HUES6 (cell line): ENCODE measurements around the gene SAFB.
A peak's percentile ranks its signal among the peaks of the same experiment; 100 is the strongest.

Experiments
- H3K27ac ChIP-seq: 2 replicates; pipeline ENCODE4 v1.7.0; 2013; ENCODE audit warnings: low read depth, mild to moderate bottlenecking, low read length, inconsistent platforms
- H3K27me3 ChIP-seq: 2 replicates; pipeline ENCODE4 v1.6.1; 2013; ENCODE audit warnings: low read length; ENCODE audit not compliant: control insufficient read depth, insufficient read depth
- H3K36me3 ChIP-seq: 2 replicates; pipeline ENCODE4 v1.6.1; 2013; ENCODE audit warnings: low read length; ENCODE audit not compliant: control insufficient read depth, insufficient read depth
- H3K4me1 ChIP-seq: 2 replicates; pipeline ENCODE4 v1.6.1; 2013; ENCODE audit warnings: low read length; ENCODE audit not compliant: control insufficient read depth, insufficient read depth
- H3K4me3 ChIP-seq: 2 replicates; pipeline ENCODE4 v1.5.1; 2013; ENCODE audit warnings: low read depth, low read length
- H3K9ac ChIP-seq: one replicate; pipeline ENCODE4 v1.6.1; 2013; ENCODE audit warnings: mild to moderate bottlenecking, low read length
- H3K9me3 ChIP-seq: 2 replicates; pipeline ENCODE4 v1.6.1; 2013; ENCODE audit warnings: low read depth, low read length; ENCODE audit not compliant: control insufficient read depth, insufficient read depth

Gene SAFB

GRCh38 chr19:5646703-5647102 is 23.8 kb downstream of the SAFB start:
- H3K4me1 ChIP-seq: no peaks in the 10 kb centered on the region
- H3K9ac ChIP-seq: no peak overlapping the region
- H3K9me3 ChIP-seq: no peaks in the 10 kb centered on the region
- H3K4me3 ChIP-seq: no peak overlapping the region
- H3K27me3 ChIP-seq: no peaks in the 10 kb centered on the region
- H3K27ac ChIP-seq: no peak overlapping the region
- H3K36me3 ChIP-seq: peaks cover 91% of the 10 kb centered on the region

GRCh38 chr19:5648464-5648863 is 25.6 kb downstream of the SAFB start:
- H3K9me3 ChIP-seq: no peaks in the 10 kb centered on the region
- no peak overlapping the region for H3K4me3 ChIP-seq
- no peaks in the 10 kb centered on the region for H3K27me3 ChIP-seq
- H3K27ac ChIP-seq: no peak overlapping the region
- no peak overlapping the region for H3K9ac ChIP-seq
- peaks cover 91% of the 10 kb centered on the region for H3K36me3 ChIP-seq
- no peaks in the 10 kb centered on the region for H3K4me1 ChIP-seq

GRCh38 chr19:5651361-5651760 is 28.5 kb downstream of the SAFB start:
- Histone ChIP-seq H3K9ac (no peak overlapping the region), H3K27me3 (no peaks in the 10 kb centered on the region), H3K9me3 (no peaks in the 10 kb centered on the region), H3K4me3 (no peak overlapping the region), H3K27ac (no peak overlapping the region), H3K4me1 (no peaks in the 10 kb centered on the region), H3K36me3 (peaks cover 91% of the 10 kb centered on the region)

DNA sequence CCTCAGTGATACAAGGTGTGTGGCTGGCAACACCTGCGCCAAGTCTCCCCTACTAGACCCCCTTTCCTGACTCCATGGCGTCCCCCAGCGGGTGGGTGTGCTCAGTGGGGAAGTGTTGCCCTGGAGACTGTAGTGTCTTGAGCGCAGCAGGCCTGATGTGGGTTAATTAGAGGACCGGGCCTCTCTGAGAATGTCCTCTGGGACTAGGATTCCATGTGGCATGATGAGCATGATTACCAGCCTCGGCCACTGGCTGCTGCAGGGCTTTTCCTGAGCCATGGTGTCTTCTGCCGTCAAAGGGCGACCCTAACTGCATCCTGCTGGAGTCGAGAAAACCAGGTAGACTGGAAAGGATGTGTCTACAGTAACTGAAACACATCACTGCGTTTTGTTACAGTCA is 29.4 kb downstream of the SAFB start:
- H3K27ac ChIP-seq: no peak overlapping the region
- no peak overlapping the region for H3K9ac ChIP-seq
- no peaks in the 10 kb centered on the region for H3K4me1 ChIP-seq
- peaks cover 90% of the 10 kb centered on the region for H3K36me3 ChIP-seq
- no peaks in the 10 kb centered on the region for H3K9me3 ChIP-seq
- H3K27me3 ChIP-seq: no peaks in the 10 kb centered on the region
- no peak overlapping the region for H3K4me3 ChIP-seq

DNA sequence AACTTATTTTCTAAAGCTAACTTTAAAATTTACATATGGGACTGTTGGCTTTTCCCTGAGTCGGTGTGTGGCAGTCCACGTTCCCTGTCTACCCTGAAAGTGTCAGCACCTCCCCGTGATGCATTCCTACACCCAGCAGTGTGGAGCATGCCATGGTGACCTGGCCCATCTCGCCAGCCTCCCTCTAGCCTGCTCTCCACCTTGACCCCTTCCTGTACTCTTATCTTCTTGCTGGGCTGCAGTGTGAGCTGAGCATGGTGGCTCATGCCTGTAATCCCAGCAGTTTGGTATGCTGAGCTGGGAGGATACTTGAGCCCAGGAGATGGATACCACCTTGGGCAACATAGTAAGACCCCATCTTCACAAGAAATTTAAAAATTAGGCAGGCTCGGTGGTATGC is 32.0 kb downstream of the SAFB start:
- Histone ChIP-seq H3K27me3 (no peaks in the 10 kb centered on the region), H3K9ac (no peak overlapping the region), H3K36me3 (peaks cover 94% of the 10 kb centered on the region), H3K9me3 (no peaks in the 10 kb centered on the region), H3K4me1 (no peaks in the 10 kb centered on the region), H3K4me3 (no peak overlapping the region), H3K27ac (no peak overlapping the region)

DNA sequence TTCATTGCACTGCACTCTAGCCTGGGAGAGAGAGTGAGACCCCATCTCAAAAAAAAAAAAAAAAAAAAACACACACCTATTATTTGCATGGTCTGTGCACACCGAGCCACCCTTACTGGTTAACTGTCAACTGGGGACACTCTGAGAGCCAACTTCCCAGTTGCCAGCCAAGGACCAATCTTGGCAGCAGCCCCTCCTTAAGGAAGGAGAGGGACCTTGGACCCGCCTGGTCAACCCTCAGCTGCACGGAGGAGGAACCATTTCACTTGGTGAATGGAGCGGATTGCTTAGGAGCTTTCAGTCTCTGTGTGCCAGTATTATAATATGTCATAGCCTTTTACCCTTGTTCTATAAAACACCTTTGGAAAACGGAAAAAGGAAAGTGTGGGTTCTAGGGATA is 32.5 kb downstream of the SAFB start:
- Histone ChIP-seq H3K4me3 (no peak overlapping the region), H3K9me3 (no peaks in the 10 kb centered on the region), H3K27me3 (no peaks in the 10 kb centered on the region), H3K9ac (no peak overlapping the region), H3K27ac (no peak overlapping the region), H3K4me1 (no peaks in the 10 kb centered on the region), H3K36me3 (peaks cover 94% of the 10 kb centered on the region)

DNA sequence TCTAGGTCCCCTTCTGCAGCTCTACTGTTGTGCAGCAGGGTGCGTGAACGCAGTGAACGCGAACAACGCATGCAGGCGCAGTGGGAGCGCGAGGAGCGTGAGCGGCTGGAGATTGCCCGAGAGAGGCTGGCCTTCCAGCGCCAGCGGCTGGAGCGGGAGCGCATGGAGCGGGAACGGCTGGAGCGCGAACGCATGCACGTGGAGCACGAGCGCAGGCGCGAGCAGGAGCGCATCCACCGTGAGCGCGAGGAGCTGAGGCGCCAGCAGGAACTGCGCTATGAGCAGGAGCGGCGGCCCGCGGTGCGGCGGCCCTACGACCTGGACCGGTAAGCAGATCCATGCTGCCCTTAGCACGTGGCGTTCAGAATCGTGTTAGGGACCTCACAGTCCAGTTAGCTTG is 38.6 kb downstream of the SAFB start:
- peaks cover 94% of the 10 kb centered on the region for H3K36me3 ChIP-seq

DNA sequence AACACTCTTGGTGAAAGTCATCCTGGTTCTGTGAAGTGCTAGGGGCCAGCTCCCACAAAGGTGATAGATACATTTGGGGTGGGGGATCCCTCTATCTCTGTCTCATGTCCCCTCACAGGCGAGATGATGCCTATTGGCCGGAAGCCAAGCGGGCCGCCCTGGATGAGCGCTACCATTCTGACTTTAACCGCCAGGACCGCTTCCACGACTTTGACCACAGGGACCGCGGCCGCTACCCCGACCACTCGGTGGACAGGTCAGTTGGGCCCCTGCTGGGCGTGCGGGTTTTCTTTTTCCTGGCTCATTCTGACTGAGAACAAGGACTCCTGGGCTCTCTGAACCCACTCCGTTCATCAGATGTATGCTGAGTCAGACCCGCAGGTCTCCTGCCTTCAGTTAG is 41.0 kb downstream of the SAFB start:
- Histone ChIP-seq H3K27me3 (no peaks in the 10 kb centered on the region), H3K4me1 (peaks cover 11% of the 10 kb centered on the region), H3K27ac (no peak overlapping the region), H3K4me3 (no peak overlapping the region), H3K9me3 (no peaks in the 10 kb centered on the region), H3K9ac (no peak overlapping the region), H3K36me3 (peaks cover 96% of the 10 kb centered on the region)

More for the DNA sequence above, 38.6 kb downstream of the SAFB start:
- Histone ChIP-seq H3K4me1 (no peaks in the 10 kb centered on the region), H3K9me3 (no peaks in the 10 kb centered on the region), H3K9ac (no peak overlapping the region), H3K27ac (no peak overlapping the region), H3K4me3 (no peak overlapping the region), H3K27me3 (no peaks in the 10 kb centered on the region)

DNA sequence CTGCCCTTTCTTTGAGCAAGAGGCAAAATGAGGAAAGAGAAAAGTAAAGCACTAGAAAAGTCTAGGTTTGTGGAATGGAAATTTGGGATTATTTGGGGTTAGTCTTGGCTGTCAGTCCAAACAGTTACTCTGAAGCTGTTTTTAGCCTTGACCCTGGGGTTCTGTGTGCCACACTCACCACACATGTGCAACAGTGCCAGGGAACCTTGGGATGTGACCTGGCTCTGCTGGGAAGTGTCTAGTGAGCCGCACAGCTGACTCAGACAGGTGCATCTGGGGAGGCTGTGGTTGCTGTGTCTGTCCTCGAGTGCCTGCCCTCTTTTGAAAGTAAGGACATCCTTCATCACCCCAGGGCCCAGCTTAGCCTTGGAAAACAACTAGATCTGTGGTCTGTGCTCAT is 41.6 kb downstream of the SAFB start:
- Histone ChIP-seq H3K9me3 (no peaks in the 10 kb centered on the region), H3K9ac (no peak overlapping the region), H3K36me3 (peaks cover 97% of the 10 kb centered on the region), H3K4me3 (no peak overlapping the region), H3K4me1 (peaks cover 11% of the 10 kb centered on the region), H3K27me3 (no peaks in the 10 kb centered on the region), H3K27ac (no peak overlapping the region)

DNA sequence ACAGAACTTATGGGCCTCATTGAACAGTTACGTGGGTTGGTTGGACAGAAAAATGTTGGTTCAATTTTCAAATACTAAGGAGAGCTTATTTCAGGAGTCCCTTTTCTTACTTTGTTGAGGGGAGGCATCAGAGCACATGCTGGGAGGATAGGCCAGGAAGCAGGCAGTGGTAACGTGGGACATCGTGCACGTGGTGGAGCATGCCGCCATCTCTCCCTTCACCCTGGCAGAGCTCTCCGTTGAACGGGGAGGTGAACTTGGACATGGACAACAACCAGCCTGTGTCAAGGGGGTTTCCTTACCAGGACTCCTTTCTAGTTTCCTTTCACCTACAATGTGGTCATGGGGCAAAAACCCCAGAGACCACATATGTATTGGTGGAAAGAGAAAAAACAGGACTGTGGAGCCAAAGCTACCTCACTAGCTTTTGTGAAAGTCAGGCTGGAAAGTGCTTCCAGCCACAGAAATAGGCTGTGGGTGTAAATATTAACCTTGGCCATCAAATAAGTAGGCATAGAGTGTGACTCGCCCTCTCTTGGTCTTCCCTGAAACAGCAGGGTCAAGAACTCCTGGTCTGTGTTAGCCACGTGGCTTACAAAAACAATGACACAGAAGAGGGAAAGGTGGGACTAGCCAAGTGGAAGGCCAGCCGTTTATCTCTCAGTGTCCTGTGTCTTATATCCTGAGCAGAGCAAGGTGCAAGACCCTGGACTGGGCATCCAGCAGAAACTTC is 43.1 kb downstream of the SAFB start:
- Histone ChIP-seq H3K27ac (no peak overlapping the region), H3K9me3 (no peaks in the 10 kb centered on the region), H3K4me1 (peaks cover 11% of the 10 kb centered on the region), H3K4me3 (no peak overlapping the region), H3K36me3 (peaks cover 88% of the 10 kb centered on the region), H3K9ac (no peak overlapping the region), H3K27me3 (no peaks in the 10 kb centered on the region)

DNA sequence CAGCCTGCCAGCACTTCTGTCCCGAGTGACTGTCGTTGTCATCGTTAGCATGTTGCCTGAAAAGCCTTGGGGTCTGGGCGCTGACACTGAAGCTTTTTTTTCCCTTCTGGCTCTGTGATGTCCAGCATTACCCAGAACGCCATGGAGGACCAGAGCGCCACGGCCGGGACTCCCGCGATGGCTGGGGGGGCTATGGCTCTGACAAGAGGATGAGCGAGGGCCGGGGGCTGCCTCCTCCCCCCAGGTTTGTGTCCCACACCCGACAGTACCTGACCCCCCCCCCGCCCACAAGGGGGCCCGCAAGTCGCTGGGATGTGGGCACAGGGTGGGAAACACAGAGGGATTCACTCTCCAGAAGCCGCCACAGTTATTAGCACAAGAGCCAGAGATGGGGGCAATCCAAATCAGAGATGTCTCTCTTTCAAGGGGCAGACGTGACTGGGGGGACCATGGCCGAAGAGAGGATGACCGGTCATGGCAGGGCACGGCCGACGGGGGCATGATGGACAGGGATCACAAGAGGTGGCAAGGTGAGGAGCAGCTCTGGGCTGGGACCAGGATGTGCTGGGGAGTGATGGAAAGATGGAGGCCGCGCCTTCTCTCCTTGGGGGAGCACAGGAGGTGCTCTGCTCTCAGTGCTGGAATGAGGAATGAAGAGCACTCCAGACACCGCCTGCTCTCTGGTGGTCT is 44.2 kb downstream of the SAFB start:
- H3K36me3 ChIP-seq: peaks cover 86% of the 10 kb centered on the region

More for the DNA sequence above, 44.2 kb downstream of the SAFB start:
- Histone ChIP-seq H3K9me3 (no peaks in the 10 kb centered on the region), H3K4me3 (no peak overlapping the region), H3K27ac (peak overlapping the region; percentile 21; the same call in 1 of the 2 replicates), H3K4me1 (peaks cover 11% of the 10 kb centered on the region), H3K27me3 (no peaks in the 10 kb centered on the region), H3K9ac (peak overlapping the region; percentile 35)
